Measurements from ENCODE around the gene PSD. TPM values are rescaled to one million over a fixed set of nuclear protein-coding genes. Genes with fewer than 3 reads are reported as not detected.
A peak's percentile ranks its signal among the peaks of the same experiment; 100 is the strongest.

Gene PSD
- total and polyA plus RNA-seq, 9 of the 15 experiments (the other 6 are each of a cell fraction or from before 2014, with no cell fraction given), result 0.11 to 1.7 (median 0.54) TPM; not detected in 2

DNA sequence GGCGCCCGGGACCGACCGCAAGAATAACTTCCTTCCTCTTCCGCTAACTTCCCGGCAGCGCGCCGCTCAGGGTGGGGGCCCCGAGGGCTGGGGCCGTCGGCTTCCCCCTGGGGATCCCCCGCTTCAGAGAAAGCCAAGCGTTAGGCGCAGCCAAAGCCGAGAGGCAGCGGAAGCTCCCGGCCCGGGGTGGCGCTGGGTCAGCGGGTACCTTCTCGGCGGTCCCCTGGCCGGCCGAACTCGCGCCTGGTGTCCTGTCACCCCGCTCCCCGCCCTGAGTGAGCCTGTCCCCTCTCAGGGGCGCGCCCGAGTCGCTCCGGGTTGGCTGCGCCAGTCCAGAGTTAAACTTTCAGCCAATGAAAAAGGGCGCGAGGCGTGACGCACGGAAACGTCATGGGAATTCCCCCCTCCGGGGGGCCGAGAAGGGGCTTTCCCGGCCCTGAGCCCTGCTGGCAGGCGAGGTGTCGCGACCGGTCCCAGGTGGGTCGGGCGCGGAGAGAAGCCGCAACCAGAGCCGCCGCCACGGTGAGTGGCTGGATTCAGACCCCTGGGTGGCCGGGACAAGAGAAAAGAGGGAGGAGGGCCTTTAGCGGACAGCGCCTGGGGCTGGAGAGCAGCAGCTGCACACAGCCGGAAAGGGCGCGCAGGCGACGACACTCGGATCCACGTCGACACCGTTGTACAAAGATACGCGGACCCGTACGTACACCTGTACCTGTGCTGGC is 24.3 kb downstream of the PSD start (continued):
- TF ChIP-seq ZNF561 (CRISPR knock-in tag; conservative IDR thresholded peaks at IDR 0.05) (no peak), TAF15 (IDR thresholded peaks at IDR 0.05; ENCODE audit: low read depth, low read length) (no peak), BRD9 (IDR thresholded peaks at IDR 0.05; ENCODE audit: low read depth, partially characterized antibody) (no peak), ZNF408 (CRISPR knock-in tag; IDR thresholded peaks at IDR 0.05; ENCODE audit: low read depth) (no peak), CSDE1 (IDR thresholded peaks at IDR 0.05) (peak in 1 of 2 experiments; percentile 15; a peak in 1 of 4 replicates), BRCA1 (IDR thresholded peaks at IDR 0.05) (no peak), BRCA1 (CRISPR knock-in tag; IDR thresholded peaks at IDR 0.05) (no peak), DACH1 (IDR thresholded peaks at IDR 0.05; ENCODE audit: partially characterized antibody) (no peak), NONO (IDR thresholded peaks at IDR 0.05; ENCODE audit: low read depth in 2 of 2, low read length in 1 of 2) (0 out of 4 replicates have a peak, but pooled peaks of 1 of the 2 experiments have one; percentile 33), EHMT2 (IDR thresholded peaks at IDR 0.05) (no peak), HIVEP1 (CRISPR knock-in tag; IDR thresholded peaks at IDR 0.05) (peak; percentile 97), SMARCE1 (IDR thresholded peaks at IDR 0.05) (no peak)
- TF ChIP-seq, protein P1, sequence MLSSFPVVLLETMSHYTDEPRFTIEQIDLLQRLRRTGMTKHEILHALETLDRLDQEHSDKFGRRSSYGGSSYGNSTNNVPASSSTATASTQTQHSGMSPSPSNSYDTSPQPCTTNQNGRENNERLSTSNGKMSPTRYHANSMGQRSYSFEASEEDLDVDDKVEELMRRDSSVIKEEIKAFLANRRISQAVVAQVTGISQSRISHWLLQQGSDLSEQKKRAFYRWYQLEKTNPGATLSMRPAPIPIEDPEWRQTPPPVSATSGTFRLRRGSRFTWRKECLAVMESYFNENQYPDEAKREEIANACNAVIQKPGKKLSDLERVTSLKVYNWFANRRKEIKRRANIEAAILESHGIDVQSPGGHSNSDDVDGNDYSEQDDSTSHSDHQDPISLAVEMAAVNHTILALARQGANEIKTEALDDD (IDR thresholded peaks at IDR 0.05), result no peak
- TF ChIP-seq, protein P2, sequence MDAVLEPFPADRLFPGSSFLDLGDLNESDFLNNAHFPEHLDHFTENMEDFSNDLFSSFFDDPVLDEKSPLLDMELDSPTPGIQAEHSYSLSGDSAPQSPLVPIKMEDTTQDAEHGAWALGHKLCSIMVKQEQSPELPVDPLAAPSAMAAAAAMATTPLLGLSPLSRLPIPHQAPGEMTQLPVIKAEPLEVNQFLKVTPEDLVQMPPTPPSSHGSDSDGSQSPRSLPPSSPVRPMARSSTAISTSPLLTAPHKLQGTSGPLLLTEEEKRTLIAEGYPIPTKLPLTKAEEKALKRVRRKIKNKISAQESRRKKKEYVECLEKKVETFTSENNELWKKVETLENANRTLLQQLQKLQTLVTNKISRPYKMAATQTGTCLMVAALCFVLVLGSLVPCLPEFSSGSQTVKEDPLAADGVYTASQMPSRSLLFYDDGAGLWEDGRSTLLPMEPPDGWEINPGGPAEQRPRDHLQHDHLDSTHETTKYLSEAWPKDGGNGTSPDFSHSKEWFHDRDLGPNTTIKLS (IDR thresholded peaks at IDR 0.05; ENCODE audit: borderline replicate concordance, low read depth), result no peak; the same call in 1 of the 2 replicates
- TF ChIP-seq, protein P3, sequence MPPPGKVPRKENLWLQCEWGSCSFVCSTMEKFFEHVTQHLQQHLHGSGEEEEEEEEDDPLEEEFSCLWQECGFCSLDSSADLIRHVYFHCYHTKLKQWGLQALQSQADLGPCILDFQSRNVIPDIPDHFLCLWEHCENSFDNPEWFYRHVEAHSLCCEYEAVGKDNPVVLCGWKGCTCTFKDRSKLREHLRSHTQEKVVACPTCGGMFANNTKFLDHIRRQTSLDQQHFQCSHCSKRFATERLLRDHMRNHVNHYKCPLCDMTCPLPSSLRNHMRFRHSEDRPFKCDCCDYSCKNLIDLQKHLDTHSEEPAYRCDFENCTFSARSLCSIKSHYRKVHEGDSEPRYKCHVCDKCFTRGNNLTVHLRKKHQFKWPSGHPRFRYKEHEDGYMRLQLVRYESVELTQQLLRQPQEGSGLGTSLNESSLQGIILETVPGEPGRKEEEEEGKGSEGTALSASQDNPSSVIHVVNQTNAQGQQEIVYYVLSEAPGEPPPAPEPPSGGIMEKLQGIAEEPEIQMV (tag; conservative IDR thresholded peaks at IDR 0.05; ENCODE audit: low read depth), result 0 out of 2 replicates have a peak, but pooled peaks have one; percentile 64
- TF ChIP-seq, protein P4, sequence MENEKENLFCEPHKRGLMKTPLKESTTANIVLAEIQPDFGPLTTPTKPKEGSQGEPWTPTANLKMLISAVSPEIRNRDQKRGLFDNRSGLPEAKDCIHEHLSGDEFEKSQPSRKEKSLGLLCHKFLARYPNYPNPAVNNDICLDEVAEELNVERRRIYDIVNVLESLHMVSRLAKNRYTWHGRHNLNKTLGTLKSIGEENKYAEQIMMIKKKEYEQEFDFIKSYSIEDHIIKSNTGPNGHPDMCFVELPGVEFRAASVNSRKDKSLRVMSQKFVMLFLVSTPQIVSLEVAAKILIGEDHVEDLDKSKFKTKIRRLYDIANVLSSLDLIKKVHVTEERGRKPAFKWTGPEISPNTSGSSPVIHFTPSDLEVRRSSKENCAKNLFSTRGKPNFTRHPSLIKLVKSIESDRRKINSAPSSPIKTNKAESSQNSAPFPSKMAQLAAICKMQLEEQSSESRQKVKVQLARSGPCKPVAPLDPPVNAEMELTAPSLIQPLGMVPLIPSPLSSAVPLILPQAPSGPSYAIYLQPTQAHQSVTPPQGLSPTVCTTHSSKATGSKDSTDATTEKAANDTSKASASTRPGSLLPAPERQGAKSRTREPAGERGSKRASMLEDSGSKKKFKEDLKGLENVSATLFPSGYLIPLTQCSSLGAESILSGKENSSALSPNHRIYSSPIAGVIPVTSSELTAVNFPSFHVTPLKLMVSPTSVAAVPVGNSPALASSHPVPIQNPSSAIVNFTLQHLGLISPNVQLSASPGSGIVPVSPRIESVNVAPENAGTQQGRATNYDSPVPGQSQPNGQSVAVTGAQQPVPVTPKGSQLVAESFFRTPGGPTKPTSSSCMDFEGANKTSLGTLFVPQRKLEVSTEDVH (IDR thresholded peaks at IDR 0.05; ENCODE audit: low read depth, partially characterized antibody), result peak; percentile 52
- TF ChIP-seq, protein P5, sequence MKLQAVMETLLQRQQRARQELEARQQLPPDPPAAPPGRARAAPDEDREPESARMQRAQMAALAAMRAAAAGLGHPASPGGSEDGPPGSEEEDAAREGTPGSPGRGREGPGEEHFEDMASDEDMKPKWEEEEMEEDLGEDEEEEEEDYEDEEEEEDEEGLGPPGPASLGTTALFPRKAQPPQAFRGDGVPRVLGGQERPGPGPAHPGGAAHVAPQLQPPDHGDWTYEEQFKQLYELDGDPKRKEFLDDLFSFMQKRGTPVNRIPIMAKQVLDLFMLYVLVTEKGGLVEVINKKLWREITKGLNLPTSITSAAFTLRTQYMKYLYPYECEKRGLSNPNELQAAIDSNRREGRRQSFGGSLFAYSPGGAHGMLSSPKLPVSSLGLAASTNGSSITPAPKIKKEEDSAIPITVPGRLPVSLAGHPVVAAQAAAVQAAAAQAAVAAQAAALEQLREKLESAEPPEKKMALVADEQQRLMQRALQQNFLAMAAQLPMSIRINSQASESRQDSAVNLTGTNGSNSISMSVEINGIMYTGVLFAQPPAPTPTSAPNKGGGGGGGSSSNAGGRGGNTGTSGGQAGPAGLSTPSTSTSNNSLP (IDR thresholded peaks at IDR 0.05; ENCODE audit: borderline replicate concordance, low read depth, low read length), result no peak
- TF ChIP-seq, protein P6, sequence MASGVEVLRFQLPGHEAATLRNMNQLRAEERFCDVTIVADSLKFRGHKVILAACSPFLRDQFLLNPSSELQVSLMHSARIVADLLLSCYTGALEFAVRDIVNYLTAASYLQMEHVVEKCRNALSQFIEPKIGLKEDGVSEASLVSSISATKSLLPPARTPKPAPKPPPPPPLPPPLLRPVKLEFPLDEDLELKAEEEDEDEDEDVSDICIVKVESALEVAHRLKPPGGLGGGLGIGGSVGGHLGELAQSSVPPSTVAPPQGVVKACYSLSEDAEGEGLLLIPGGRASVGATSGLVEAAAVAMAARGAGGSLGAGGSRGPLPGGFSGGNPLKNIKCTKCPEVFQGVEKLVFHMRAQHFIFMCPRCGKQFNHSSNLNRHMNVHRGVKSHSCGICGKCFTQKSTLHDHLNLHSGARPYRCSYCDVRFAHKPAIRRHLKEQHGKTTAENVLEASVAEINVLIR (CRISPR knock-in tag; IDR thresholded peaks at IDR 0.05), result peak; percentile 91
